ENCODE measurements around the gene ABCA2. TPM values are rescaled to one million over a fixed set of nuclear protein-coding genes. Genes with fewer than 3 reads are reported as not detected.
"Not testable (repeated sequence)": the region's sequence is repeated elsewhere in the genome, so short reads cannot be mapped to it uniquely, and the experiment has no call there.

The ABCA2 gene
- polyA plus RNA-seq, 6 donors from 2014 or later: 0.63 to 3.9 (median 1.3) TPM; not detected in 1

- Mint-ChIP-seq H3K27me3 (peaks cover 0 to 15% (median 8%) of the 10 kb centered on the region in 3 donors), H3K4me1 (peaks cover 27 to 38% (median 31%) of the 10 kb centered on the region in 3 donors), H3K4me3 (peak overlapping the region in 1 of 8 donors; percentile 22), H3K36me3 (no peaks in the 10 kb centered on the region), H3K27ac (no peak overlapping the region), H3K9me3 (no peaks in the 10 kb centered on the region)
- no peak for ATAC-seq (ENCODE audit: low read depth in 2 of 2)
- DNase-seq: no peak
Measured at GRCh38 chr9:137035937-137036336, 7.9 kb upstream of the ABCA2 start.

GRCh38 chr9:137035507-137035834 is 7.4 kb upstream of the ABCA2 start:
- ATAC-seq (ENCODE audit: low read depth in 2 of 2): no peak
- peak overlapping the region in 2 of 6 donors; percentile 11 to 49 for H3K27ac Mint-ChIP-seq
- DNase-seq: no peak
- no peaks in the 10 kb centered on the region for H3K36me3 Mint-ChIP-seq
- H3K4me1 Mint-ChIP-seq: peaks cover 31 to 43% (median 35%) of the 10 kb centered on the region in 3 donors
- H3K27me3 Mint-ChIP-seq: peaks cover 0 to 15% (median 7%) of the 10 kb centered on the region in 3 donors
- peak overlapping the region in 2 of 8 donors; percentile 53 to 76 for H3K4me3 Mint-ChIP-seq
- H3K9me3 Mint-ChIP-seq: no peaks in the 10 kb centered on the region

DNA sequence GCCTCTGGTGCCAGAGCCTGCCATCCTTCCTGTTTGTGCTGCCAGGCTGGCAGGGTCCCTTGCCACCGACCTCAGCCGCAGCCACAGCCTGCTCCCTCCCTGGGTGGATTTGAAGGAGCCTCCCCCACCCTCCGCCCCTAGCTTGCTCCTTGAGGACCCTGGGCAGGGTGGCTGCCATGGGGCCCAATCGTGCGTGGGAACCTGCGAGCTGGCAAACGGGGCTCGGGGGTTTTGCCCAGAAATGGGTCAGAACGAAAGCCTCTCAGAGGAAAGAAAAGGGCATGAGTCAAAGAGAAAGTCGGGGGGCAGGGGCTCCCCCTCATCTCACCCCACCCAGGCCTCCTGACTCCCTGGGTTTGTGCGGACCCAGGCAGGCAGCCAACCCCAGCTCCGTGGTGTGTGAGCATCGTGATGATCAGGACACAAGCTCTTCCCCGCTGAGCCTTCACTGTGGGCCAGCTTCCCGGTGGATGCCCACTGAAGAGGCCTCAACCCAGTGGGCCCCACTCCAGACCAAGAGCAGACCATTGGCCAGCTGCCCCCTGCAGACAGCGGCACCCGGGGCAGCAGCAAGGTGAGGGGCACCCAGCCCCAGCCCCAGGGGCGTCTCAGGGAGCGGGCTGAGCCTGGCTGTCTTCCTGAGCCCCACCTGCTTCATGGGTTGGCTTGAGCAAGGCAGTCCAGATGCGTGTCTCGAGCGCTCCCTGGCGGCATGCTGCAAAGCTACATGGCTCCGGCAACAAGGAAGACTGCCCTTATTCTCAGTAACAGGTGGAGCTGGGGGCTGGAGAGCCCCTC is 6.9 kb upstream of the ABCA2 start:
- peaks cover 35 to 49% (median 41%) of the 10 kb centered on the region in 3 donors for H3K4me1 Mint-ChIP-seq

DNA sequence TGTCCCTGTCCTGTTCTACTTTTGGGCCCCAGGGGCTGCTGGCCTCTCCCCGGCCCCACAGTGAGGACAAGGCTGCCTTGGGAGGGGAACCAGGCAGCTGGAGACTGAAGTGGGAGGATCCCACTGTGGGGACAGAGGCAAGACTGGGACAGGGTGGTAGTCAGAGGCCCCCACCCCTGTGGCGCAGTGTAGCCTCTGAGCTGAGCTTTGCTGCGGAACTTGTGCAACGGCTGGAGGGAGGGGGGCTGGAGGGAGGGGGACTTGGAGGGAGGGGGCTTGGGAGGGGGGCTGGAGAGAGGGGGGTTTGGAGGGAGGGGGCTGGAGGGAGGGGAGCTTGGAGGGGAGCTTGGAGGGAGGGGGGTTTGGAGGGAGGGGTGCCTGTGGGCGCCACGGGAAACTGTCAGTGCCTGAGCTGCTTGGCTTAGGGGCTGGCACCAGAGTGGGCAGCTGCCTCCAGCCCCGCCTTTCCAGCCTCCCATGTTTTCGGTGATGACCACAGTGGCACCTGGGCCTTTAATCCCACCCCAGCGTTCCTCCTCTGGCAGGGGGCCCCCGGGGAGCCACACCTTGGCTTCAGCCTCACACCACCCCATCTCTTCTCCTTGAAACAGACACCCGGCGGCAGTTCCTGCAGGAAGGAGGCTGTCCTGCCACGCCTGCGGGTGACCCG is 6.1 kb upstream of the ABCA2 start:
- peaks cover 41 to 56% (median 48%) of the 10 kb centered on the region in 3 donors for H3K4me1 Mint-ChIP-seq

More for the DNA sequence above, 6.9 kb upstream of the ABCA2 start:
- H3K4me3 Mint-ChIP-seq: peak overlapping the region; percentile 53 to 86 (median 76)
- peak overlapping the region in 5 of 6 donors; percentile 11 to 87 (median 49) for H3K27ac Mint-ChIP-seq
- DNase-seq (peak; percentile 82), ATAC-seq (ENCODE audit: low read depth in 2 of 2) (peak; percentile 73 to 76)
- peaks cover 0 to 15% (median under 1%) of the 10 kb centered on the region in 3 donors for H3K27me3 Mint-ChIP-seq
- no peaks in the 10 kb centered on the region for H3K36me3 Mint-ChIP-seq
- no peaks in the 10 kb centered on the region for H3K9me3 Mint-ChIP-seq

DNA sequence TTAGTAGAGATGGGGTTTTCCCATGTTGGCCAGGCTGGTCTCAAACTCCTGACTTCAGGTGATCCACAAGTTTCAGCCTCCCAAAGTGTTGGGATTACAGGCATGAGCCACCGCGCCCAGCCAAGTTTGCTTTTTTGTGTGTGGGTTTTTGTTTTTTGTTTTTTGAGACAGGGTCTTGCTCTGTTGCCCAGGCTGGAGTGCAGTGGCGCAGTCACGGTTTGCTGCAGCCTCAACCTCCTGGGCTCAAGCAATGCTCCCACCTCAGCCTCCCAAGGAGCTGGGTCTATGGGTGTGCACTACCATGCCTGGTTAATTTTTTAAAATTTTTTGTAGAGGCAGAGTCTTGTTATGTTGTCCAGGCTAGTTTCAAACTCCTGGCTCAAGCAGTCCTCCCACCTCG is 5.4 kb upstream of the ABCA2 start:
- peak overlapping the region; percentile 39 to 92 (median 74) for H3K4me3 Mint-ChIP-seq
- not testable (repeated sequence) for H3K9me3 Mint-ChIP-seq; ATAC-seq (ENCODE audit: low read depth in 2 of 2); DNase-seq; H3K36me3 Mint-ChIP-seq; H3K27me3 Mint-ChIP-seq
- peaks cover 41 to 63% (median 52%) of the 10 kb centered on the region in 3 donors for H3K4me1 Mint-ChIP-seq
- H3K27ac Mint-ChIP-seq: peak overlapping the region in 2 of 6 donors; percentile 55 to 72

More for the DNA sequence above, 6.1 kb upstream of the ABCA2 start:
- H3K27me3 Mint-ChIP-seq: peaks cover 0 to 13% (median 0%) of the 10 kb centered on the region in 3 donors
- peak overlapping the region in 6 of 8 donors; percentile 76 to 92 (median 76) for H3K4me3 Mint-ChIP-seq
- H3K36me3 Mint-ChIP-seq: no peaks in the 10 kb centered on the region
- DNase-seq: no peak
- H3K9me3 Mint-ChIP-seq: no peaks in the 10 kb centered on the region
- ATAC-seq (ENCODE audit: low read depth in 2 of 2): no peak
- H3K27ac Mint-ChIP-seq: peak overlapping the region in 3 of 6 donors; percentile 4 to 87 (median 11)

GRCh38 chr9:137032858-137033257 is 4.8 kb upstream of the ABCA2 start:
- no peak for DNase-seq
- no peaks in the 10 kb centered on the region for H3K9me3 Mint-ChIP-seq
- peaks cover 0 to 5% (median 0%) of the 10 kb centered on the region in 3 donors for H3K27me3 Mint-ChIP-seq
- ATAC-seq (ENCODE audit: low read depth in 2 of 2): no peak
- H3K4me1 Mint-ChIP-seq: peaks cover 41 to 63% (median 52%) of the 10 kb centered on the region in 3 donors
- H3K36me3 Mint-ChIP-seq: no peaks in the 10 kb centered on the region
- peak overlapping the region in 3 of 6 donors; percentile 55 to 90 (median 66) for H3K27ac Mint-ChIP-seq
- H3K4me3 Mint-ChIP-seq: peak overlapping the region; percentile 70 to 92 (median 76)

GRCh38 chr9:137031904-137032640 is 4.0 kb upstream of the ABCA2 start, which contains the start of gene FUT7:
Gene FUT7 (minus strand): TSS chr9:137032088. CDS start chr9:137031991, 97 bp downstream.
- Mint-ChIP-seq H3K4me1 (peaks cover 45 to 63% (median 55%) of the 10 kb centered on the region in 3 donors), H3K27me3 (peaks cover 0 to 5% (median 0%) of the 10 kb centered on the region in 3 donors), H3K27ac (peak within 1 kb of the TSS in 4 of 6 donors; percentile 55 to 93 (median 82)), H3K36me3 (no peaks in the 10 kb centered on the region), H3K9me3 (no peaks in the 10 kb centered on the region), H3K4me3 (peak within 1 kb of the TSS; percentile 80 to 92 (median 85))
- ATAC-seq (ENCODE audit: low read depth in 2 of 2) (peak; percentile 38 to 45), DNase-seq (peak; percentile 71)

GRCh38 chr9:137030538-137031527 is 2.8 kb upstream of the ABCA2 start:
- Mint-ChIP-seq H3K4me3 (peak overlapping the region; percentile 80 to 92 (median 85)), H3K9me3 (no peaks in the 10 kb centered on the region), H3K4me1 (peaks cover 45 to 67% (median 63%) of the 10 kb centered on the region in 3 donors), H3K36me3 (no peaks in the 10 kb centered on the region), H3K27me3 (peaks cover 0 to 5% (median 0%) of the 10 kb centered on the region in 3 donors), H3K27ac (peak overlapping the region in 4 of 6 donors; percentile 56 to 93 (median 68))
- DNase-seq (peak; percentile 48), ATAC-seq (ENCODE audit: low read depth in 2 of 2) (no peak)

GRCh38 chr9:137030006-137030405 is 2.0 kb upstream of the ABCA2 start:
- Mint-ChIP-seq H3K27me3 (no peaks in the 10 kb centered on the region), H3K27ac (peak overlapping the region in 2 of 6 donors; percentile 19 to 39), H3K4me3 (peak overlapping the region; percentile 80 to 92 (median 85)), H3K36me3 (no peaks in the 10 kb centered on the region), H3K4me1 (peaks cover 41 to 62% (median 61%) of the 10 kb centered on the region in 3 donors), H3K9me3 (no peaks in the 10 kb centered on the region)
- ATAC-seq (ENCODE audit: low read depth in 2 of 2): no peak
- no peak for DNase-seq

- Mint-ChIP-seq H3K4me1 (peaks cover 36 to 55% (median 54%) of the 10 kb centered on the region in 3 donors), H3K27me3 (no peaks in the 10 kb centered on the region), H3K4me3 (peak overlapping the region; percentile 79 to 92 (median 85)), H3K27ac (peak overlapping the region; percentile 16 to 72 (median 43)), H3K9me3 (no peaks in the 10 kb centered on the region), H3K36me3 (no peaks in the 10 kb centered on the region)
- DNase-seq: peak; percentile 71
- peak; percentile 34 to 41 for ATAC-seq (ENCODE audit: low read depth in 2 of 2)
Measured at GRCh38 chr9:137029058-137029936, 1.3 kb upstream of the ABCA2 start.

All from naive B cell (primary cell).